Sigmoid colon (tissue), 3 donors: Measurements from ENCODE around the gene OR4C45.

Experiments
- CTCF ChIP-seq, 4 experiments: fragments of 450-650 bp in 3 of 4; fragments of 200-600 bp in 1 of 4; IDR thresholded peaks; one replicate each; pipeline ENCODE4 v1.5.1; 2016 to 2019; ENCODE audit warnings: antibody characterized with exemption in 4 of 4, mild to moderate bottlenecking in 3 of 4, moderate library complexity in 2 of 4
- POLR2A ChIP-seq, 2 donors: fragments of 450-650 bp; IDR thresholded peaks; one replicate each; pipeline ENCODE4 v1.6.1; 2016; ENCODE audit warnings: antibody characterized with exemption in 2 of 2, mild to moderate bottlenecking in 2 of 2, moderate library complexity in 2 of 2

GRCh38 chr11:50032574-50032973, at the start of gene OR4C45:
- no peak for TF ChIP-seq POLR2A (IDR thresholded peaks at IDR 0.05)
- no peak for TF ChIP-seq CTCF (IDR thresholded peaks at IDR 0.05)
